ENCODE measurements around the gene YIF1A.

YIF1A gene

DNA sequence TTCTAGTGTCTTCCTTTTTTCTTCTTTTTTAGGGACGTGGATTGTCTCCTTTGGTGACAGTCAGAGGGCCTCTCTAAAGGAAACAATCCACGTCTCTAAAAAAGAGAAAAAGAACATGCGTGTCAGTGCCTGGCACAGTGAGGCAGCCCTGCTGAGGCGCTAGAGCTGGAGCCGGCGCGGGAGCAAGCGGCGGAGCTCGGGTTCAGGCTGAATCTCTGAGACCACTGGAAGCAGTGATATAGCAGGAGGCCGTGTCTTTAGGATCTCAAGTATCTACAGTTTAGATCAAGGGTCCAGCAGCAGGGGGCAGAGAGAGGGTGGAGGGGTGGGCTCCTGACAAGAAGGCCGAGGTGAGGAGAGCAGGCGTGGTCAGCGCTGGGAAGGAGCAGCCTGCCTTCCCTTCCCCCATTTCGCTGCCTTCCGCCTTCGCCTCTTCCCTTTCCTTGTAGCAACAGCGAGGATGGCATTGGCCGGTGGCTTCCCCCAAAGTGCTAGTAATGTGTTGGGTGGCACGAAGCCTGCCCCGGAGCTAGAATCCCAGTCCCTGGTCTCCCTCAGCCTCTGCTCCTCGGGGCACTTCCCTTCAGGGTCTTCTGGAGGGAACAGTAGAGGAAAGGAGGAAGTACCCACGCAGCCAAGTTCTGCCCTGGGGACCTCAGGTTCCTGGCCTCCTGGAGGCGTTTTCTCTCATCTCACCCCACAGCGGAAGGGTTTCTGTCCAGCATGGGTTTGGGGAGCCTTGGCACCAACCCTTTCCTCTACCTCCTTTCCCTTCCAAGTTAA lies 48.8 kb downstream of the YIF1A start:
- DNase-seq, result no peak

- DNase-seq, result no peak
Measured at GRCh38 chr11:66239511-66239910, 49.4 kb downstream of the YIF1A start.

DNA sequence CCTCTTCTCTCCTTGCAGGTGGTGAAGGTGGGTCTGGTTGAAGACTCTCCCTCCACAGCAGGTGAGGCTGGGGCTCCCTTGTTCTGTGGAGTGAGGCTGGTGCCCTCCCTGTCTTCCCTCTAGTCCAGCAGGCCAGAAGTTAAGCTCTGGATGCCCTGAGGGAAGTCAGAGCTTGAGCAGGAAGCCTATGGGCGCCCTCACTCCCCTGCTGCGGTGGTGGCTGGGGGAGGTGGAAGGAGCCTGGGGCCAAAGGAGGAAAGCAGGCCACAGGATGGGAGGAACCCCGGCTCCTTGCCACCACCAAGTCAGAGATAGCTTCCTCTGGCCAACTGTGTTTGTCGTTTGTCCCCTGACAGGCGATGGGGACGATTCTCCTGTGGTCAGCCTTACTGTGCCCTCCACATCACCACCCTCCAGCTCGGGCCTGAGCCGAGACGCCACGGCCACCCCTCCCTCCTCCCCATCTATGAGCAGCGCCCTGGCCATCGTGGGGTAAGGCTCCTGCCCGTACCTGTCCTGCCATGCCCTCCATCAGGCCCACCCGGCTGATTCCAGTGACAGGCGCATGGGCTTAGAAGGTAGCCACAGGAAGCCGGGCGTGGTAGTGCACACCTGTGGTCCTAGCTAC lies 50.0 kb downstream of the YIF1A start:
- DNase-seq, result no peak

- no peak for DNase-seq
Measured at GRCh38 chr11:66237867-66238266, 51.1 kb downstream of the YIF1A start.

GRCh38 chr11:66235141-66235540 lies 53.8 kb downstream of the YIF1A start:
- no peak for DNase-seq
